Left renal cortex interstitium (tissue), 4 donors: Measurements from ENCODE around the gene FAM120C. TPM values are rescaled to one million over a fixed set of nuclear protein-coding genes. Genes with fewer than 3 reads are reported as not detected.

Experiments
- DNase-seq, 4 donors: peaks; one replicate each; pipeline ENCODE4 v3.0.0-alpha.2; 2013; ENCODE audit warnings: low read depth in 4 of 4, low spot score in 2 of 4, missing footprints in 1 of 4
- polyA plus RNA-seq, 4 donors: library from polyadenylated mRNA; unstranded; fragments of 120-200 nt; gene quantifications; one replicate each; pipeline ENCODE4 v1.2.1, GENCODE V29; 2013; ENCODE audit not compliant: insufficient read length in 4 of 4

Gene FAM120C
- polyA plus RNA-seq, 4 donors = 8.3 to 13.2 (median 10.6) TPM

DNA sequence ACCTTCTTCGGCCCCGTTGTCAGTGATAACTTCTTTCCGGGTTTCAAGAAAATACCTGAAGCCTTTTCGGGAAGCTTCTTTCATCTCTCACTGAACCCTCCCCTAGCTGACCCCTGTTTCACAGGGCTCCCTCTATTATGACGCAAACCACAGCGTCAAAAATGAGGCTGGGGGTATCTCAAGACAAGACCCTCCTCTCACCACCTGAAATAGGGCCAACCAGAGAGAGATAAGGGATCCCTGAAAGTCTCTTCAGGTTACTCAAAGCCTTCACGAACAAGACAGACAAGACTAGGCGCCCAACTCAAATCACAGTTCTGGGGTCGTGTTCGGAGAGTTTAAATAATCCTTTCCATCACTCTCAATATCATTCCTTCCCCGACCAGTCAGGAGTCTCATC, 140.0 kb downstream of the FAM120C start:
- DNase-seq = peak in 1 of 4 donors; percentile 10

DNA sequence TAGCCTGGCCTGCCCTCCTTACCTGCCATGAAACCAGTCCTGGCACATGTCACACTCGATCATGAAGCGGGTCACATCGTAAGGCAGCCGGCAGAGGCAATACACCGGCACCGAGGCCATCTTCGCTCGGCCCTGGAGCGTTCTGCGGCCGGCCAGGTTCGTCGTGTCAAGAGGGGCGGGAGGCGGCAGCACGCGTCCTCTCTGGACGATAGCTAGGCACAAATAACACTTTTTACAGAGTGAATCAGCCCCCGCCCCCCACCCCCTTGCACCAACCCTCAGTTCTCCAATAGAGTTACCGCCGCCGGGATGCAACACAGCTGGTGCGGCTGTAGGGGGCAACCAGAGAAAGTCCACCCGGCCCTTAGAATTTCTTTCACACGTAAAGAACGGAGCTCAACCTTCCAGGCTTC, 140.4 kb downstream of the FAM120C start:
- DNase-seq = peak in 2 of 4 donors; percentile 19 to 46

DNA sequence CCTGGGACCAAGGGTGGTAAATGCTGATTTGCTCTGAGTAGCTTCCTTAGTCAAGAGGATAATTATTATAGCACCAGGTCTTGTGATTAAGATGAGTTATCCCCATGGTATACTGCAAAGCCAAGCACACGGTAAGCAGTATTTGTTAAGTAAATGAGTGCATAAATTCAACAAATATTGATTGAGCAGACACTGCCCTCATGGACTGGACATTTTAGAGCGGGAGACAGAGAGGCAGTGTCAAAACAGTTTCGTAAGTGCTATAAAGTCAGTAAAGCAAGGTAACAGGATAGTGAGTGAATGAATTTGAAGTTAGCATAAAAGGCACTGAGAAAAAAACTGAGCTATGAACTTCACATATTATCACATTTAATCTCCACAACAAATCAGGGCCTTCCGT, 152.7 kb downstream of the FAM120C start:
- no peak for DNase-seq

DNA sequence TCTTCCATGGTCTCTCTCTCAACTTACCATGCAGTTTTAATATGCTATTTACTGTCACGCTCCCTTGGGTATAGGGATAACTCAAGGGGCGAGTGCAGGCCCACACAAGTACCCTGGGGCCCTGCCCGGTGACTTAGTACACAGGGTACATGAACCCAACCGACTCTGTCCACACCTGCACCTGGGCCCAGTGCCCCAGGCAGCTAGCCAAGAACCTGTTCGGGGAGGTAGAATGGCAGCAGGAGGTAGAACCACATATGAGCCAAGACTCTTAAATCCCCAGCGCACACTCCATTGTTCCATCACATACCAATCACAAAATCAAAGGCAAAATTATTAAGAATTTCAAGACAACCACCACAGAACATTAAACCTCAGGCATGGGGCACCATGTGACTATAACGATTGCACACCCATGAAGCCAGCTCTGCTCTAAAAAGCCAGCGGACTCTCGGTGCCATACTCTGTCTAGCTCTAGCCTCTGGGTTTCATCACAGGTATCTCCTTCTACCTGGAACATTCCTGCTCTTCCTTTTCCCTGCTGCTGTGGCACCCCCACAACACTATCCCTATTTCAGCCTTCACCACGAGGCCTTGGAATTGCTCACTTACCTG, 153.4 kb downstream of the FAM120C start:
- DNase-seq = peak in 1 of 4 donors; percentile 6

DNA sequence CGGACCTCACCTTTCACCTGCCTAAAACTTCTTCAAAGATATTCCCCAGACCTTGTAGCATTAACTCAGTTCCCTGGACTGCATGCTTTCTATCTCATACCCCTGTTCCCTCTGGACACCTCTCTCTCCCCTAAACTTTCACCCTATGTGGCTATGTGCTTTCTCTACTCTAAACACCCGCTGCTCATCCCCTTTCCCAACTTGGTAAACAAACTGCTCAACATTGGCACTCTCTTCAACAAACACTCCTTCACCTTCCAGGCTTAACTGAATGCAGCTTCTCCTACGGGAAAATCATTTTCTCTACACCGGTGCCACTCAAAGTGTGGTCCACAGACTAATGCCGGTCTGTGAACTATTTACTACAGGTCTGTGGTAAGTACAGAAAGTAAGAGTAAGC, 158.7 kb downstream of the FAM120C start:
- no peak for DNase-seq

Other genes with a start within 250 kb of the FAM120C start
- gene PHF8, start 138.8 kb downstream of the FAM120C start, polyA plus RNA-seq = 10 to 100 TPM; 25.0 to 35.1 (median 29.9) TPM
- gene WNK3, start 174.8 kb upstream of the FAM120C start, polyA plus RNA-seq = 1 to 10 TPM; 3.7 to 6.4 (median 5.1) TPM